ENCODE measurements around the gene MTCL1. TPM values are rescaled to one million over a fixed set of nuclear protein-coding genes. Genes with fewer than 3 reads are reported as not detected.

MTCL1 gene
- total and polyA plus RNA-seq, 10 of the 15 experiments (the other 5 are each of a cell fraction or from before 2014, with no cell fraction given): 0.03 to 0.36 (median 0.13) TPM; not detected in 4

GRCh38 chr18:8767340-8767739, 62.0 kb downstream of the MTCL1 start:
- Histone ChIP-seq H2AFZ (ENCODE audit: control insufficient read depth, low read depth, low read length) (no peak overlapping the region), H3K4me2 (ENCODE audit: control insufficient read depth, insufficient read depth) (no peak overlapping the region), H3K79me2 (ENCODE audit: control insufficient read depth, insufficient read depth, low read length) (no peaks in the 10 kb centered on the region), H3K27ac (ENCODE audit: control insufficient read depth, insufficient read depth) (no peak overlapping the region), H3K4me1 (ENCODE audit: control insufficient read depth, insufficient read depth, low read length) (no peaks in the 10 kb centered on the region), H4K20me1 (ENCODE audit: control insufficient read depth, insufficient read depth) (no peaks in the 10 kb centered on the region), H3K36me3 (ENCODE audit: control insufficient read depth in 2 of 2, insufficient read depth in 2 of 2, low read length in 1 of 2) (no peaks in the 10 kb centered on the region), H3K27me3 (replicated peaks in 1 of 2; ENCODE audit: control insufficient read depth in 2 of 2, insufficient read depth in 2 of 2, low read length in 1 of 2) (no peaks in the 10 kb centered on the region; a peak in 1 of 4 replicates), H3K9ac (ENCODE audit: control insufficient read depth, insufficient read depth, low read length) (no peak overlapping the region), H3K4me3 (no peak overlapping the region), H3K9me3 (replicated peaks; ENCODE audit: control insufficient read depth, insufficient read depth, low read length) (no peaks in the 10 kb centered on the region)
- intact Hi-C loops (cut with micrococcal nuclease; ENCODE audit: unreplicated experiment): no loop called here
- no peak for TF ChIP-seq ASH2L (IDR thresholded peaks at IDR 0.05; ENCODE audit: borderline replicate concordance, low read depth)
- TF ChIP-seq RBBP5 (conservative IDR thresholded peaks at IDR 0.05): no peak
- TF ChIP-seq KDM1A (IDR thresholded peaks at IDR 0.05; ENCODE audit: borderline replicate concordance): no peak
- TF ChIP-seq BACH1 (IDR thresholded peaks at IDR 0.05; ENCODE audit: borderline replicate concordance): no peak
- no peak for TF ChIP-seq YY1 (IDR thresholded peaks at IDR 0.05; ENCODE audit: low read depth, low read length)
- TF ChIP-seq BMI1 (IDR thresholded peaks at IDR 0.05; ENCODE audit: borderline replicate concordance): no peak
- WGBS (ENCODE audit: insufficient coverage, insufficient replicate concordance, low lambda C conversion rate, missing lambda C conversion rate): 32% methylated on average over 4 of the region's 4 CpGs
- POLR2A ChIA-PET: no interaction called here
- no TSS peak for BruUV-seq (replicated peaks)
- RAD21 ChIA-PET (ENCODE audit: unreplicated experiment): no interaction called here
- ATAC-seq (no peak), DNase-seq (ENCODE audit: low read depth, low spot score) (no peak), FAIRE-seq (no peak)
- CTCF ChIA-PET: no interaction called here
- SMC1A ChIA-PET (ENCODE audit: uncharacterized antibody, unreplicated experiment): no interaction called here
- in situ Hi-C loops (cut with MboI): no loop called here

- WGBS (ENCODE audit: insufficient coverage, insufficient replicate concordance, low lambda C conversion rate, missing lambda C conversion rate): 10% methylated on average over 3 of the region's 3 CpGs
- Histone ChIP-seq H3K4me2 (ENCODE audit: control insufficient read depth, insufficient read depth) (no peak overlapping the region), H3K27me3 (replicated peaks in 1 of 2; ENCODE audit: control insufficient read depth in 2 of 2, insufficient read depth in 2 of 2, low read length in 1 of 2) (no peaks in the 10 kb centered on the region; a peak in 1 of 4 replicates), H3K9me3 (replicated peaks; ENCODE audit: control insufficient read depth, insufficient read depth, low read length) (no peaks in the 10 kb centered on the region), H4K20me1 (ENCODE audit: control insufficient read depth, insufficient read depth) (no peaks in the 10 kb centered on the region), H3K4me3 (no peak overlapping the region), H3K9ac (ENCODE audit: control insufficient read depth, insufficient read depth, low read length) (no peak overlapping the region), H3K4me1 (ENCODE audit: control insufficient read depth, insufficient read depth, low read length) (no peaks in the 10 kb centered on the region), H3K79me2 (ENCODE audit: control insufficient read depth, insufficient read depth, low read length) (no peaks in the 10 kb centered on the region), H3K27ac (ENCODE audit: control insufficient read depth, insufficient read depth) (no peak overlapping the region), H3K36me3 (ENCODE audit: control insufficient read depth in 2 of 2, insufficient read depth in 2 of 2, low read length in 1 of 2) (no peaks in the 10 kb centered on the region), H2AFZ (ENCODE audit: control insufficient read depth, low read depth, low read length) (no peak overlapping the region)
- RAD21 ChIA-PET (ENCODE audit: unreplicated experiment): no interaction called here
- no TSS peak for BruUV-seq (replicated peaks)
- SMC1A ChIA-PET (ENCODE audit: uncharacterized antibody, unreplicated experiment): no interaction called here
- intact Hi-C loops (cut with micrococcal nuclease; ENCODE audit: unreplicated experiment) (no loop called here), in situ Hi-C loops (cut with MboI) (no loop called here)
- FAIRE-seq (no peak), ATAC-seq (no peak), DNase-seq (ENCODE audit: low read depth, low spot score) (no peak)
- CTCF ChIA-PET: no interaction called here
- POLR2A ChIA-PET: no interaction called here
- TF ChIP-seq E4F1 (IDR thresholded peaks at IDR 0.05; ENCODE audit: borderline replicate concordance, partially characterized antibody) (no peak), NRF1 (conservative IDR thresholded peaks at IDR 0.05; ENCODE audit: low read depth, low read length) (no peak), ZNF384 (IDR thresholded peaks at IDR 0.05; ENCODE audit: borderline replicate concordance, low read depth, low read length) (no peak), ZNF687 (IDR thresholded peaks at IDR 0.05) (no peak), WRNIP1 (IDR thresholded peaks at IDR 0.05; ENCODE audit: borderline replicate concordance, low read depth, low read length) (no peak), SMAD1 (IDR thresholded peaks at IDR 0.05; ENCODE audit: low read depth, partially characterized antibody) (no peak), RFX5 (IDR thresholded peaks at IDR 0.05; ENCODE audit: low read depth, low read length) (no peak)
Observed at GRCh38 chr18:8769509-8770095, 64.2 kb downstream of the MTCL1 start.

Measured in GM12878 (cell line).